Measurements from ENCODE around the gene GH2. TPM values are rescaled to one million over a fixed set of nuclear protein-coding genes. Genes with fewer than 3 reads are reported as not detected.
"Not testable (repeated sequence)": the region's sequence is repeated elsewhere in the genome, so short reads cannot be mapped to it uniquely, and the experiment has no call there.

GH2 gene
- total RNA-seq, 2 experiments from 2014 or later = not detected

DNA sequence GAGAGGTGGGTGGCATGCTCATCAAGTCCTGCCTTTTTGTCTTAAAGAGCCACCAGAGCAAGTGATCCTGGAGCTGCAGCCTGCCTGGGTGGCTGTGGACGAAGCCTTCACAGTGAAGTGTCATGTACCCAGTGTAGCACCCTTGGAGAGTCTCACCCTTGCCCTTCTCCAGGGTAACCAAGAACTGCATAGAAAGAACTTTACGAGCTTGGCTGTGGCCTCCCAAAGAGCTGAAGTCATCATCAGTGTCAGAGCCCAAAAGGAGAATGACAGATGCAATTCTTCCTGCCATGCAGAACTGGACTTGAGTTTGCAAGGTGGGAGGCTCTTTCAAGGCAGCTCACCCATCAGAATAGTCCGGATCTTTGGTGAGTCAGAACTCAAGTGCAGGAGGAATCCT lies 22.5 kb downstream of the GH2 start:
- no peaks in the 10 kb centered on the region for H3K36me3 ChIP-seq (ENCODE audit: insufficient read depth, low read length)
- H3K27ac ChIP-seq (ENCODE audit: low read depth, low read length, poor library complexity, severe bottlenecking) = no peak overlapping the region
- no peak overlapping the region for H2AFZ ChIP-seq (ENCODE audit: low read length)
- TF ChIP-seq EZH2phosphoT487 (IDR thresholded peaks at IDR 0.05; ENCODE audit: borderline replicate concordance, low read depth, low read length) = no peak
- TF ChIP-seq, protein P1, sequence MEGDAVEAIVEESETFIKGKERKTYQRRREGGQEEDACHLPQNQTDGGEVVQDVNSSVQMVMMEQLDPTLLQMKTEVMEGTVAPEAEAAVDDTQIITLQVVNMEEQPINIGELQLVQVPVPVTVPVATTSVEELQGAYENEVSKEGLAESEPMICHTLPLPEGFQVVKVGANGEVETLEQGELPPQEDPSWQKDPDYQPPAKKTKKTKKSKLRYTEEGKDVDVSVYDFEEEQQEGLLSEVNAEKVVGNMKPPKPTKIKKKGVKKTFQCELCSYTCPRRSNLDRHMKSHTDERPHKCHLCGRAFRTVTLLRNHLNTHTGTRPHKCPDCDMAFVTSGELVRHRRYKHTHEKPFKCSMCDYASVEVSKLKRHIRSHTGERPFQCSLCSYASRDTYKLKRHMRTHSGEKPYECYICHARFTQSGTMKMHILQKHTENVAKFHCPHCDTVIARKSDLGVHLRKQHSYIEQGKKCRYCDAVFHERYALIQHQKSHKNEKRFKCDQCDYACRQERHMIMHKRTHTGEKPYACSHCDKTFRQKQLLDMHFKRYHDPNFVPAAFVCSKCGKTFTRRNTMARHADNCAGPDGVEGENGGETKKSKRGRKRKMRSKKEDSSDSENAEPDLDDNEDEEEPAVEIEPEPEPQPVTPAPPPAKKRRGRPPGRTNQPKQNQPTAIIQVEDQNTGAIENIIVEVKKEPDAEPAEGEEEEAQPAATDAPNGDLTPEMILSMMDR (conservative IDR thresholded peaks at IDR 0.05; ENCODE audit: low read length) = no peak
- no peak for DNase-seq (ENCODE audit: low spot score)
- H3K9me2 ChIP-seq (ENCODE audit: insufficient read depth, low read length) = no peaks in the 10 kb centered on the region
- intact Hi-C loops (cut with micrococcal nuclease; ENCODE audit: unreplicated experiment) = no loop called here
- H3K79me2 ChIP-seq (ENCODE audit: insufficient read depth, low read depth, low read length) = no peaks in the 10 kb centered on the region
- H3K9me3 ChIP-seq (ENCODE audit: low read length) = no peaks in the 10 kb centered on the region
- no peak overlapping the region for H3K4me3 ChIP-seq (ENCODE audit: low read depth, low read length, poor library complexity, severe bottlenecking)
- no peak overlapping the region for H3K4me2 ChIP-seq (ENCODE audit: low read length)
- ChIA-PET POLR2A (no interaction called here), CTCF (ENCODE audit: unreplicated experiment) (no interaction called here)
- no peaks in the 10 kb centered on the region for H4K20me1 ChIP-seq (ENCODE audit: insufficient read depth, low read length)
- no peaks in the 10 kb centered on the region for H3K4me1 ChIP-seq (ENCODE audit: insufficient read depth, low read length, poor library complexity, severe bottlenecking)
- no TSS peak for BruUV-seq (replicated peaks)

DNA sequence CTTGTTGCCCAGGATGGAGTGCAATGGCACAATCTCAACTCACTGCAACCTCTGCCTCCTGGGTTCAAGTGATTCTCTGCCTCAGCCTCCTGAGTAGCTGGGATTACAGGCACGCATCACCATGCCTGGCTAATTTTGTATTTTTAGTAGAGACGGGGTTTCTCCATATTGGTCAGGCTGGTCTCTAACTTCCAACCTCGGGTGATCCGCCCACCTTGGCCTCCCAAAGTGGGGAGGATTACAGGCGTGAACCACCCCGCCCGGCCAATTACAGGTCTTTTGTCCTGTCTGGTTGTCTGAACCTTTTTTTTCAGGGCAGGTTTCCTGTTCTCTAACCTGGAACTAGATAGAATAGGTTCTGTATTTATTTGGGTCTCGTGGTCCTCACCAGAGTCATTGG lies 25.3 kb downstream of the GH2 start:
- POLR2A ChIA-PET = interaction anchor here (0.6 to 0.7 kb wide), 2 partner anchors 181 to 304 kb away, joined by 3 read pairs; no protein-coding TSS in a partner anchor
- not testable (repeated sequence) for BruUV-seq (replicated peaks)

DNA sequence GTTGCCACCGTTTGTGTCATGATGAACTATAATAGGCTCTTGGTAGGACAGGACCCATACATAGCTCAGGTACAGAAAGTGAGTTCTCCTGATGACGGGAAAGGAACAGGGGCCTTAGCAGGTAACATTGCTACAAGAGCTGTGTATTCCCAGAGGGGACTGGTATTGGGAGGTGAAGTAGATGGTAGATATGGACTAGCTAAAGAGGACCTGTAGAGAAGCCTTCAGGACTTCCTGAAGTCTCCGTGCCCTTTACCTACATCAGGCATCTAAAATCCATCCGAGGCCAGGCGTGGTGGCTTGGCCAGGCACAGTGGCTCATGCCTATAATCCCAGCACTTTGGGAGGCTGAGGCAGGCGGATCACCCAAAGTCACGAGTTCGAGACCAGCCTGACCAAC lies 26.6 kb downstream of the GH2 start:
- H3K27ac ChIP-seq (ENCODE audit: low read depth, low read length, poor library complexity, severe bottlenecking) = no peak overlapping the region
- BruUV-seq (replicated peaks) = no TSS peak
- ChIA-PET CTCF (ENCODE audit: unreplicated experiment) (no interaction called here), POLR2A (interaction anchor here (0.9 kb wide), 1 partner anchor 10 kb away, joined by 4 read pairs; no protein-coding TSS in a partner anchor)
- no peak for TF ChIP-seq EZH2phosphoT487 (IDR thresholded peaks at IDR 0.05; ENCODE audit: borderline replicate concordance, low read depth, low read length)
- TF ChIP-seq, protein P1 (conservative IDR thresholded peaks at IDR 0.05; ENCODE audit: low read length) = no peak
- no peaks in the 10 kb centered on the region for H3K79me2 ChIP-seq (ENCODE audit: insufficient read depth, low read depth, low read length)
- no peak overlapping the region for H3K4me3 ChIP-seq (ENCODE audit: low read depth, low read length, poor library complexity, severe bottlenecking)
- H3K4me1 ChIP-seq (ENCODE audit: insufficient read depth, low read length, poor library complexity, severe bottlenecking) = no peaks in the 10 kb centered on the region
- no peaks in the 10 kb centered on the region for H3K36me3 ChIP-seq (ENCODE audit: insufficient read depth, low read length)
- no peaks in the 10 kb centered on the region for H4K20me1 ChIP-seq (ENCODE audit: insufficient read depth, low read length)
- H3K9me3 ChIP-seq (ENCODE audit: low read length) = no peaks in the 10 kb centered on the region
- H2AFZ ChIP-seq (ENCODE audit: low read length) = no peak overlapping the region
- no peak for DNase-seq (ENCODE audit: low spot score)
- intact Hi-C loops (cut with micrococcal nuclease; ENCODE audit: unreplicated experiment) = no loop called here
- H3K9me2 ChIP-seq (ENCODE audit: insufficient read depth, low read length) = no peaks in the 10 kb centered on the region
- no peak overlapping the region for H3K4me2 ChIP-seq (ENCODE audit: low read length)

More for the DNA sequence above, 25.3 kb downstream of the GH2 start:
- H3K9me2 ChIP-seq (ENCODE audit: insufficient read depth, low read length); H4K20me1 ChIP-seq (ENCODE audit: insufficient read depth, low read length); DNase-seq (ENCODE audit: low spot score); intact Hi-C loops (cut with micrococcal nuclease; ENCODE audit: unreplicated experiment); H3K9me3 ChIP-seq (ENCODE audit: low read length); H3K27ac ChIP-seq (ENCODE audit: low read depth, low read length, poor library complexity, severe bottlenecking); H3K4me3 ChIP-seq (ENCODE audit: low read depth, low read length, poor library complexity, severe bottlenecking); H3K79me2 ChIP-seq (ENCODE audit: insufficient read depth, low read depth, low read length); H3K36me3 ChIP-seq (ENCODE audit: insufficient read depth, low read length); H3K4me2 ChIP-seq (ENCODE audit: low read length); H2AFZ ChIP-seq (ENCODE audit: low read length); H3K4me1 ChIP-seq (ENCODE audit: insufficient read depth, low read length, poor library complexity, severe bottlenecking); CTCF ChIA-PET (ENCODE audit: unreplicated experiment): not testable (repeated sequence)

Measured in OCI-LY7 (cell line).